Measurements from ENCODE around the gene SPINT3. TPM values are rescaled to one million over a fixed set of nuclear protein-coding genes. Genes with fewer than 3 reads are reported as not detected.
A peak's percentile ranks its signal among the peaks of the same experiment; 100 is the strongest.
"Not testable (repeated sequence)": the region's sequence is repeated elsewhere in the genome, so short reads cannot be mapped to it uniquely, and the experiment has no call there.

The SPINT3 gene
- polyA plus RNA-seq, 5 donors: not detected

DNA sequence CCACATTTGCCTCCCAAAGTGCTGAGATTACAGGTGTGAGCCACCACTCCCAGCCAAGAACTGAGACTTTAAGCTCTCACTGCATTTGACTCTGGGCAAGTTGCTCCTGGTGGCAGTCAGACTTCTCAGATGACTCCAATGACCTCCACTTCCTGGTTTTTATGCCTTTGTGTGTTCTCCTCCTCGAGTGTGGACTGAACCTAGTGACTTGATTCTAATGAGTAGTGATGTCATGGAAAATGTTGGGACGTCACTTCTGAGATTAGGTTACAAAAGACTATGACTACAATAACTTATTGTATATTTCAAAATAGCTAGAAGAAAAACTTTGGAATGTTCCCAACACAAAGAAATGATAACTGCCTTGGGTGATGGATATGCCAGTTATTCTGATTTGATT is 12.0 kb downstream of the SPINT3 start:
- no peak for DNase-seq

DNA sequence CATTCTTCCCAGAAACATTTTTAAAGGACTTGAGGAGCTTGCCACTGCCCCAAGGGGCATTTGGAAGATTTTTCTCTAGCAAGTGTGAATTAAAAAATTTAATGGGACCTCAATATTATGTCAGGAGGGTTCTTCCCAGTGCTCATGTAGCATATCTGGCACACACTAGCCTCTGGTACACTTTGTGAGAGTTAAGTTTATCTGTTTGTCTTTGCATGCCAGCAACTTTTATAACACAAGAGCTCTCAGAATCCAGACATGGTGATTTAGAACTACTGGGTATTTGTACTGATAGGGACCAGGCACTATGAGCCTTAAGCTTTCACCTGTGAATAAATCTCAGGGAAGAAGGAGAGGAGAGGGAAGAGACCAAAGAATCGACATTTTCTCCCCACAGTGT is 12.9 kb downstream of the SPINT3 start:
- no peak for DNase-seq

DNA sequence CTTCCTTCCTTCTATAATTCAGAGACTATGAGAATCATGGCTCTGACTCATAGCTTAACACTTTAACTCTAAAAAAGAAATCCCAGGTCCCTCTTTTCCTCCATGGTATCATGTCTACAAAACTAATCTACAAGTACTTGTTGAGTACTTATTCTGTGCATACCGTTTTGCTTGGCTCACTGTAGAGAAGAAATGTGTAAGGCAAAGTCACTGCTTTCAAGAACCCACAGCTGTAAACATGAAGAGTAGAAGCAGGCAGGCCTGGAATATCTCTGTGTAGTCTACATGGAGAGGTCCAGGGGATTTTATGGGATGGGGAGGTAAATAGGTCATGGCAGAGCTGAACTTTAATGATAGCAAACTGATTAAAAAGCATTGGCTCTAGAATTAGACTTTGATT is 13.8 kb downstream of the SPINT3 start:
- no peak for DNase-seq

DNA sequence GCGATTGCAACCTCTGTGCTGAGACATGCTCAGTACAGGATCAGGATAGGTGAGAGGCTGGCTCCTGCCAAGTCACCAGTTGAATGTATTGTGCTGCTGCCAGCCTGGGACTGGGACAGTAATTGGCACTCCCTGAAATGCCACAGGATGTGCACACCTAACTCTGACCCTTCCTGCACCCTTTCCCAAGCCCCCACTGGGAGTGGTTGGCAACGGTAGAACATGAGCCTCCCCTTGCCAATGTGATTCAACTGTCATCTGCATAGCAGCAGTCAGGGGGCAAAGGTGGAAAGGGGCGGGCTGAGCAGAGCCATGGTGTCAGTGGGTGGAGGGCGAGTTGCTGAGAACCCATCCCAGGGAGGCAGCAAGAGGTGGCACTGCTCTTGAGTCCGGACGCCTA is 15.4 kb downstream of the SPINT3 start:
- DNase-seq: no peak

DNA sequence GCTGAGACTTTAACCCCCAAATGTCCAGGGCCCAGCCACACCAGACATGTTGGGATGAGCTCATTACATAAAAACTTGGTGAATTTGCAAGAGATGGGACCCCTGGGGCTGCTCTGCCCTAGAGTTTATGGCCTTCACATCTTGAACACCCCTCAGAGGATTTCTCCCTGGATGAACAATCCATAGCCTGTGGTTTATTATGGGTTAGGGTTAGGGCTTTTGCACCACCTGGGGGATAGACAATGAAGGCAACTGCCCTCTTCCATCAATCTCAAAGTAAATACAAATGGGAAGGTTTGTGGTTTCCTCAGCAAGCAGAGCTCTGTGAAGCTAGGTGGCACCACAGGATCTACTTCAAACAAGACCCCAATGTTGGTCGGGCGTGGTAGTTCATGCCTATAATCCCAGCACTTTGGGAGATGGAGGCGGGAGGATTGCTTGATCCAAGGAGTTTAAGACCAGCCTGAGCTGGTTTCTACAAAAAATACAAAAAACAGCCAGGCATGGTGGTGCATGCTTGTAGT is 17.4 kb downstream of the SPINT3 start:
- DNase-seq: no peak

DNA sequence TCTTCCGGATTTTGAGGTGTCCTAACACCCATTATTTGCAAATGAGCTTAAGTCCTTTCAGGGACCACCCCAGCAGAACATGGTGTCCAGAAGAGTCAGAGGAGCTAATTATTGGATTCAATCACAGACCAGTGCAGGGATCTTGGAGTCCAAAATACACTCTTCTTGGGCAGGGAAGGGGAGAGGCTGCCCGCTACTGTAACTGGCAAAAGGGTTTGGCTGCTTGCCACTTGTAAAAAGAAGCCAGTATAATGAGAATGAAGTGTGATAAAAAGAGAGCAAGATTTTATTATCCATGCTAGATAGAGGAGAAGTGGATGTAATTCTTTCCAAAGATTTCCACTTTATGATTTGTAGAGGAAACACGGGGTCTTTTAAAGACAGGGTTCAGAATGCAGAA is 19.3 kb downstream of the SPINT3 start:
- no peak for DNase-seq

DNA sequence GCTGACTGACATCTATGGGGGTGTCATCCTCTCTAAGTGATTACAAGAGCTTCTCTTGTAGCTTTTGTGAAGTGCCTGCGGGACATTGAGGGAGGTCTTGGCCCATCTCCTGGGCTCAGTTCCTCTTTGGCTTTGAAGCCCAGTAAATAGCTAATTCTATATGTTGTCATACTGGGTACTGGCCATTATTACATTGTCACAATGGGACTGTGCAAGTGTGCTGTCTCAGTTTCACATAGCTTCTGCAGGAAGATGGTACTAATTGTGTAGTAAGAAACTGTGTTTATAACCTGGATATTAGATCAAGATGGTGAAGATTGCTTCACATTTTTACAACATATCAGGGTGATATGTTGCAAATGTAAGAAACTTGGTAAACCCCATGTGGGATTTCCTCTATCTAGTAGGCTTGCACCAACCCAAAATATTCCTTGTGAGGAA is 19.9 kb downstream of the SPINT3 start:
- DNase-seq: no peak

DNA sequence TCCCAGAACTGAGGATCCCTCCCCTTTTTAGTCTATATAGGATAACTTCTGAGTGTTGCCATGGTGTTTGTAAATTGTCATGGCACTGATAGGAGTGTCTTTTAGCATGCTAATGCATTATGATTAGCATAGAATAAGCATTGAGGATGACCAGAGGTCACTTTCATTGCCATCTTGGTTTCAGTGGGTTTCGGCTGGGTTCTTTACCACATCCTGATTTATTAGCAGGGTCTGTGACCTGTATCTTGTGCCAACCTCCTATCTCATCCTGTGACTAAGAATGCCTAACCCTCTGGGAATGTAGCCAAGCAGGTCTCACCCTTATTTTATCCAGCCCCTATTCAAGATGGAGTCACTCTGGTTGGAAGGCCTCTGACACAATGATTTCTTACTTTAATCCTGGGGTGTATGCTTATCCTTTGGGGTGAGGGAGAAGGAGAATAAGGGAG is 26.3 kb downstream of the SPINT3 start:
- DNase-seq: no peak

DNA sequence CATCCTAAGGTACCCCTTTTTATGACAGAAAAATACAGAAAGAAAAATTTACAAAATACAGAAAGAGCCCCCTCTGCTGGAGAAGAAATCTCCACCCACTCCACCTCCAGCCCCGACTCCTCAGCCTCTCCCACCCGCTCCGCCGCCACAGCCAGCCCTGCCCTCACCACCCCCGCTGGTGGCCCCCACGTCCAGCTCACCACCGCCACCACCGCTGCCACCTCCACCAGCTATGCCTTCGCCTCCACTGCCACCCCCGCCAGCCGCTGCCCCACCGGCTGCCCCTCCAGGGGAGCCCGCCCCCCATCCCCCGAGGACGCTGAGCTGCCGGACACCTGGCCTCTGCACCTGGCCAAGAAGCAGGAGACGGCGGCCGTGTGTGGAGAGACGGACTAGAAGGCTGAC is 28.2 kb downstream of the SPINT3 start:
- DNase-seq: no peak

DNA sequence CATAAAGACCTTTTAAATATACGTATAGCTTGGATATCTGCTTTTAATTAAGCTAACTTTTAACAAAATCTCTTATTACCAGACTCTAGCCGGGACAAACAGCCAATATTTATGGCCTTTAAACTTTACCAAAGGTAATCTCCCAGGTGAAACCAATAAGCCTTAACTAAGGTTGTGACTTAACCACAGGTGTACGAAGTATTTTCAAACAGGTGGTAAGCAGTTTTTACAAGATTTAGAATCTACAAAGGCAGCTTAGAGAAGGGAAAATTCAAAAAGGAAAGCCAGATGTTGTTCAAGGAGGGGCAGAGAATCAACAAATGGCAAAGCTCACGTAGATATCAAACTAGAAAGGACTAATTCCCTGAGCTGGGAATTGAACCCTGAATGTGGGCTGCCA is 30.0 kb downstream of the SPINT3 start:
- no peak for DNase-seq

DNA sequence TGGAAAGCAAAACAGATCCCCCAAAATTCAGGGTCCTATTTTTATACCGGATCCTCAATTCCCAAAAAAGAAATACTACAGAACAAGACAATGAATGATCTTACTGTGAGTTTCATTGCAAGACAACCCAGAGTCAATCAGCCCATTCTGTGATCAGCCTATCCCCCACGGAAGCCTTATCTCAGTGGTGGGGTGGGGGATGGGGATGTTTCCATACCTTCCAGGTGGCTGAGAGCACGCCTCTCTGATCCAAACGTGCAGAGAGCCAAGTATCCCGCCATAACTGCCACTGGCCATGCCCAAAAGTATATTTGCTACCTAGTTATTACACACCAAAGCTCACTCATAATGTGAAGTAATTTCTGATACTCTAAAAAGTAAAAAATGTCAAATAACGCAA is 30.7 kb downstream of the SPINT3 start:
- no peak for DNase-seq

DNA sequence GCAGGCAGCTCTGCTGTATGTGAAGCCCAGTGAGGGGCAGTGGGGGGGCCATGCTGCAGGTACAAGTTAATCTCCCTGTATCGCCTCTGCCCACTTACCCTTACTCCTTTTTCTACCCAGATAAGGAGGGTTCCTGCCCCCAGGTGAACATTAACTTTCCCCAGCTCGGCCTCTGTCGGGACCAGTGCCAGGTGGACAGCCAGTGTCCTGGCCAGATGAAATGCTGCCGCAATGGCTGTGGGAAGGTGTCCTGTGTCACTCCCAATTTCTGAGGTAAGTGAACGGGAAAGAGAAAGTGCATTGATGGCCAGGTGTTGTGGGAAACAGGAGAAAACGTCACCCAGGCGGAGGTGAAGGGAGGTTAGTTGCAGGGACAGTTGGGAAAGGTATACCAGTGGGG is 35.6 kb downstream of the SPINT3 start:
- no peak for DNase-seq

DNA sequence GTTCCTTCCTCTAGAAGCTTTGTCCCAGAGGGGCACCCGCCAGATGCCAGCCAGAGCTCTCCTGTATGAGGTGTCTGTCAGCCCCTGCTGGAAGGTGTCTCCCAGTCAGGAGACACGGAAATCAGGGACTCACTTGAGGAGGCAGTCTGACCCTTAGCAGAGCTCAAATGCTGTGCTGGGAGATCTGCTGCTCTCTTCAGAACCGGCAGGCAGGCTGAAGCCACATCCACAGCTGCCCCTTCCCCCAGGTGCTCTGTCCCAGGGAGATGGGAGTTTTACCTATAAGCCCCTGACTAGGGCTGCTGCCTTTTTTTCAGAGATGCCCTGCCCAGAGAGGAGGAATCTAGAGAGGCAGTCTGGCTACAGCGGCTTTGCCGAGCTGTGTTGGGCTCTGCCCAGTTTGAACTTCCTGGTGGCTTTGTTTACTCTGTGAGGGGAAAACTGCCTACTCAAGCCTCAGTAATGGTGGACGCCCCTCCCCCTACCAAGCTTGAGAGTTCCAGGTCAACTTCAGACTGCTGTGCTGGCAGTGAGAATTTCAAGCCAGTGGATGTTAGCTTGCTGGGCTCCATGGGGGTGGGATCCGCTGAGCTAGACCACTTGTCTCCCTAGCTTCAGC is 37.8 kb downstream of the SPINT3 start:
- not testable (repeated sequence) for DNase-seq

DNA sequence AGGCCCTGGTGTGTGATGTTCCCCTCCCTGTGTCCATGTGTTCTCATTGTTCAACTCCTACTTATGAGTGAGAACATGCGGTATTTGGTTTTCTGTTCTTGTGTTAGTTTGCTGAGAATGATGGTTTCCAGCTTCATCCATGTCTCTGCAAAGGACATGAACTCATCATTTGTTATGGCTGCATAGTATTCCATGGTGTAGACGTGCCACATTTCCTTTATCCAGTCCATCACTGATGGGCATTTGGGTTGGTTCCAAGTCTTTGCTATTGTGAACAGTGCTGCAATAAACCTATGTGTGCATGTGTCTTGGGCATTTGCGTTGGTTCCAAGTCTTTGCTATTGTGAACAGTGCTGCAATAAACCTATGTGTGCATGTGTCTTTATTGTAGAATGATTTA is 43.1 kb downstream of the SPINT3 start:
- DNase-seq: not testable (repeated sequence)

DNA sequence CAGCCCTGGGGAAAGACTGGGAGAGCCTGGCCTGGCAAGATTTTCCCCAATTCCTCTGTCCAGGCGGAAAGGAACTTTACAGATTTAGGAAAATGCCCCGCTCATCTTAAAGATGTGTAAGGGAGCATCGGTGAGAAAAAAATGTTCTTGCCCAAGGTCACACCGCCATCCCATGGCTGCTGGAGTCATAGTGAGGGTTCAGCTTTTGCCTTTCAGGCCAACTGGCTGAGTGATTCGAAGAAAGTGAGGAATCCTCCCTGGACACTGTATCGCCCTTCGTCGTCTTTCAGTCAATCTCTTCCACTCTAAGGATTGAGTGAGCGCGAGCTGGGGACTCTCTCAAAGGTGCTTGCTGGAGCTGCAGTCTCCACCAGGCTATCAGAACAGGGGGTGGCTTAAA is 44.5 kb downstream of the SPINT3 start:
- DNase-seq: no peak

DNA sequence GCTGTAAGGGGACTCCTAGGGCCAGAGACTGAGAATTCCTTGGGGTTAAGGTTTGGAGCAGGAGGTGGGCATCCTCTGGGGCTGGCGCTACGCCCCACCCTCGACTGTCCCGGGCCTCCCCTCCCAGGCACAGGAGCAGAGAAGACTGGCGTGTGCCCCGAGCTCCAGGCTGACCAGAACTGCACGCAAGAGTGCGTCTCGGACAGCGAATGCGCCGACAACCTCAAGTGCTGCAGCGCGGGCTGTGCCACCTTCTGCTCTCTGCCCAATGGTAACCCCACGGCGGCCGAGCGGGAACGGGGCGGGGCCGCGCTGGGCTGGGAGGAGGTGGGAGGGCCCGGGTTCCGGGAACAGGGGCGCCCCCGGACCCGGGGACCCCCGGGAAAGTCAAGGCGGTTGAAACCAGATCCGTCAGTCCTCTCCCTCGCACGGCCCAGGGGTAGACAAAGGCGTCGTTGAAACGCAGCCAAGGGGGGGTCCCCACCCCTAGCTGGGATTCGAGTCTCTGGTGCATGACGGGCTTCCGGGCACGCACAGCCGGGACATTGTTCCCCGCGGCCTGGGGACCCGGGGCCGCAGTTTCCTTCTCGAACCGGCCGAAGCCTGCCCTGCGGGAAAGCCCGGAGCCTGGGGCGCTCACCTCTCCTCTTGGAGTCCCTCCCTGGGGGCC is 45.0 kb downstream of the SPINT3 start:
- DNase-seq: peak in 1 of 2 donors; percentile 36

DNA sequence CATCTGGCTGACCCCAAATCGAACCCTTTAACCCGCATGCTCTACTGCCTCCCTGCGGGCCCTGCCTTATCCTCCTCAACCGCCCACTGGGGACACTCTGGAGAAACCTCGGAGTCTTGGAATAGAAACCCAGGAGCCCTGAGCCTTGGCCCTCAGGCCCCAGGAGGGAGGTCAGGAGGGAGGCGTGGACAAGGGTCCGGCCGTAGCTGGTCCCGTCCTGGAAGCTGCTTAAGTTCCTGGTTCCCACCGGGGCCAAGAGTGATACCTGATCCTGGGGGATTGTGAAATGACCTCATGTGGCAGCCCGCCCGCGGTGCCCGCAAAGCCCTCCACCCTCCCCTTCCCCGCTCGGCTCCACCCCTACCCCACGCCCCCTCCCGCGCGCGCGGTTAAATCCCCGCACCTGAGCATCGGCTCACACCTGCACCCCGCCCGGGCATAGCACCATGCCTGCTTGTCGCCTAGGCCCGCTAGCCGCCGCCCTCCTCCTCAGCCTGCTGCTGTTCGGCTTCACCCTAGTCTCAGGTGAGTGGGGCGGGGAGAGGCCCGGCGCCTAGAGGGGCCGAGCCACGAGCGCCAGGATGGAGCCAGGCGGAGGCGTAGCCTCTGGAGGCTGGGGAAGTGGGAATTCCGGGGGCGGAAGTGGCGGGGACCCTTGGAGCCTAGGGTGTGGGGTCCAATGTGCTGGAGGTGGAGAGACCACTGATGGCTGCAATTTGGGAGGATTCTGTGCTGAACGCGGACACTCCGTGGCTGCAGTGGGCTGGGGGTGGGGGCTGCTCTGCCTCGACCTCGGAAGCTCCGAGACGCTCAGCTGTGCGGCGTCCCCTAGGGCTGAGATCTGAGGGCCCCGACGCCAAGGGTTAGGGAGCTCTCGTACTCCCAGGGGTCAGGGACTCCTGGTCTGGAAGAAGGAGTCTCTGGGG is 45.8 kb downstream of the SPINT3 start, which contains the start of gene WFDC2:
WFDC2 (plus strand) TSS at position 418 of the 926 bp plus-strand sequence; CDS start at position 447, 29 bp downstream.
- DNase-seq: peak in 1 of 2 donors; percentile 25

DNA sequence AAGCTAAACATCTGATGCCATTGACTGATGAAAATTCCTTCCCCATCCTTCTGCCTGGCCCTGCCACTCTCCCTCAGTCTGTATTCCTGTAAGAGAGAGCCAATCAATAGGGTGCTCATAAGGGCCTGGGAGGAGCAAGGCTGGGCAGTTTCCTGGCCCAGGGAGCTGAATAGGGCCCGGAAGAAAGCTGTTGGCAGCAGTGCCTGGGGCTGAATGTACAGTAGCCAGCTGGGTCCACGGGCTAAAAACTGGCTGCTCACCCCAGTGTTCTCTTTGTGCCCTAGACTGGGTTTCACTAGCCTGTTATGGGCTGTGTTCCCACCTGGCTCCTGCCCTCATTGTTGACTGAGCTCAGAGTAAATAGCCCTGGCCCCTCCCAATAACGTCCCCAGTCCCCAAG is 47.6 kb downstream of the SPINT3 start:
- no peak for DNase-seq

DNA sequence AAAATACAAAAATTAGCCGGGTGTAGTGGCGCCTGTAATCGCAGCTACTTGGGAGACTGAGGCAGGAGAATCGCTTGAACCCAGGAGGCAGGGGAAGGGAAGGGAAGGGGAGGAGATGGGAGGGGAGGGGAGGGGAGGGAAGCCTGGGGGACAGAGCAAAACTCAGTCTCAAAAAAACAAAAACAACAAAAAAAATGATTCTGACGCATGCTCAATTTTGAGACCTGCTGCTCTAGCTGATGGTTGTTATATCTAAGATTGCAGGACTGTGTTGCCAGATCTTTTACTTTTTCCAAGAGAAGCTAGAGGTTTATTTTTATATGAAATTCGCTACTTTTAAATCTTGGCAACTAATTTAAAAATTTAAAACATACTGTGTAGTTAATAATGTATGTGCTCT is 48.2 kb downstream of the SPINT3 start:
- DNase-seq: no peak

DNA sequence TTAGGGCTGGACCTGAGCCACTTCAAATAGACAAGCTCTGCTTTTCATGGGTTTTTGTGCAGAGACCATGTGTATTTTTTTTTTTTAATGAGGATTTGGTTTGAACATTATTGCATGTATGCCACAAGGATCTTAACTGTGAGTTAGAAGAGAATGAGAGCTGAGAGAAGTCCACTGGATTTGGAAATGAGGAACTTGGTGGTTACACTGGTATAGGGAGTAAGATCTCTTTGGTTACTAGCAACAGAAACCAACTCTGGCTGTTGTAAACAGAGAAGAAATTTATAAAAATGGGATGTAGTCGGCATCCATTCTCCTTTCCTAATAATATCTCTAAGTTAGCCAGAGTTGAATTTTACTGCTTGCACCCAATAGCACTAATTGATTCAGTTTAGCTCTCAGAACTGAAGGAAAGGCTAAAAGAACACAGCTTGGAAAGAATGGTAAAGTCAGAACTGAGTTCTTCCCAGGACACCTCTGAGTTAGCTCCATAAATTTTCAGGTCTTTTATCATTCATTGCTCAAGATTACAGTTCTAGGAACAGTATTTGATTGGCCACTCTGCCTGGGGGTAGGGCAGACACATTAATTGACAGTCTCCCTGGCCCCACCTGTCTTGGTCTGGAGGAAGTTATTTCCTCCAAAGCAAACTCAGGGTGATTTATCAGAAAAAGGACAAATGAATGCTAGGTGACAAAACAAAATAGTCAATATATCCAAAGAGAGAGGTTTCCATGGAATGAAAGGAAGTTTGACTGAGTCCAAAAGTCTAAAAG is 49.7 kb downstream of the SPINT3 start:
- DNase-seq: no peak

DNA sequence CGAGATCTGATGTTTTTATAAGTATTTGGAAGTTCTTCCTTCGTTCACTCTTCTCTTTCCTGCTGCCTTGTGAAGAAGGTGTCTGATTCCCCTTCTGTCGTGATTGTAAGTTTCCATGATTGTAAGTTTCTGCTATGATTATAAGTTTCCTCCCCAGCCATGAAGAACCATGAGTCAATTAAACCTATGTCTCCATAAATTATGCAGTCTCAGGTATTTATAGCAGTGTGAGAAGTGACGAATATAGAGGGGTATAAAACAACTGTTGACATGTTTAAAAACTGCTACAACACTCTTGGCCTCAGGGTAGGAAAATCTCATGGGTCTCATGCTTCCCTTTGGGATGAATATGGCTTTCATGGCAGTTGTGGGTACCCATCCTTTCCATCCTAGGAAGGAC is 51.7 kb downstream of the SPINT3 start:
- DNase-seq: no peak
